PFSK-1 (cell line): ENCODE results near the gene PLXNC1.

ENCODE experiments used
- FOXP2 ChIP-seq: optimal IDR thresholded peaks from 2 replicates; pipeline ENCODE3; 2011; ENCODE audit warnings: borderline replicate concordance, control low read depth, inconsistent platforms; ENCODE audit not compliant: insufficient read depth; ENCODE audit errors: extremely low read length, extremely low read depth
- POLR2AphosphoS5 ChIP-seq: IDR thresholded peaks from 2 replicates; pipeline ENCODE4 v1.6.1; 2012; ENCODE audit warnings: low read depth, mild to moderate bottlenecking, control low read depth, low read length, moderate library complexity
- REST ChIP-seq, 2 experiments: IDR thresholded peaks; 2 replicates each; pipeline versions ENCODE4 v1.6.1 to v1.8.0; 2011 to 2012; ENCODE audit warnings: low read depth in 2 of 2, low read length in 2 of 2, control low read depth in 1 of 2, inconsistent platforms in 1 of 2, mild to moderate bottlenecking in 1 of 2, moderate library complexity in 1 of 2; ENCODE audit not compliant: insufficient read depth in 1 of 2
- SIN3A ChIP-seq: IDR thresholded peaks from 2 replicates; pipeline ENCODE4 v1.6.1; 2012; ENCODE audit warnings: mild to moderate bottlenecking, low read length, moderate library complexity, borderline replicate concordance; ENCODE audit not compliant: insufficient read depth
- TAF1 ChIP-seq: IDR thresholded peaks from 2 replicates; pipeline ENCODE4 v1.6.1; 2012; ENCODE audit warnings: low read length, control low read depth, borderline replicate concordance; ENCODE audit not compliant: insufficient read depth

The PLXNC1 gene

DNA sequence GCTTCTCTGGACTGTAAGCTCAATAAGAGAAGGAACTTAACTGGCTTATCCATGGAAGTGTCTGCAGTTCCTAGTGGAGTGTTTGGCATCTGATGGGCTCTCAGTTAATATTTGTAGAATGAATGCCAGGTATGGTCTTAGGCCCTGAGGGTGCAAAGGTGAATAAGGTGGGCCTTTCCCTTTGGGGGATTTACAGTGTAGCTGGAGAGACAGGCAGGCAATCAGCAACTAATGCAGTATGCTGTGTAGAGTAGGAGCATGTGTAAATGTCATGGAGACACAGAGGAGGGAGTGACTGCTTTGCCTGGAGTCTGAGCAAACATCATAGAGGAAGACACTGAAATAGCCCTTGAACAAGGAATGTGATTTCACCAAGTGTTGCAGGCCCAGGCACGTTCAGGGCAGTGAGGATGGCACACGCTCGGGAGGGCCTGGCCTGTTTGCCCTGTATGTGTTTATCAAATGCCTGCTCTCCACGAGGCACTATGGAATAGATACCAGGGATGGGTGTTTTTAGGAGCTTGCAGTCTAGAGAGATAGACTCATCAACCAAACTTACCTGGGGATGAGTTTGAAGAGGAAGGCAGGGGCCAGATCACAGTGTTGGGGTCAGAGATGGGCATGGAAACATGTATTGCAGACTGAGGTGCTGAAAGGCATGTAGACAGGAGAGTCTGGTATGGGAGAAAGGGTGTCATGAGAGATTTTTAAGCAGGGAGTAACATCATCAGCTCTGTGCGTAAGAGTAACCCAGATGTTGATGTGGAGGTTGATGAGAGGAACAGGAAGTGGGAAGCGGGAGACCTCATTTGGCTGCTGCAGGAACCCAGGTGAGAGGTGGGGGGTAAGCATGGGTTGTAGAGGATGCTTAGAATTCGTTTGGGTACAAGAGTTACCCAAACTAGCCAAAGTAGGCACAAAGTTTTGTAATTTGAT lies 54.1 kb downstream of the PLXNC1 start:
- no peak for TF ChIP-seq FOXP2

DNA sequence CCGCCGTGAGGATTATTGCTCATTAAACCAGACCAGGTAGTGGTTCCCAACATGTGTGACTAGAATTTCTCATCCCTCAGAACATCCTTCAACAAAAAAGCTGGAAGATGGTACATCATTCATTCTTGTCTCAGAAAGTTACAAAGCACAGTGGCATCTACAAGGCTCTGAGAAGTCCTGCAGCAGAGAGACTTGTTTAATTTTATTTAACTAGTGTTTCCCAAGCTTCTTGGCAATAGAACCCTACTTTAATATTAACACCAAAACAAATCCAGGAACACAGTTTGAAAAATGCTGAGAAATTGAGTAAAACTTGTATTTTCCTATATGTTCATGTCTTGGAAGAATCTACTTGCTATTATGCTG lies 54.8 kb downstream of the PLXNC1 start:
- TF ChIP-seq REST (IDR thresholded peaks at IDR 0.05; ENCODE audit: insufficient read depth in 1 of 2, low read depth in 2 of 2, low read length in 2 of 2) (no peak), FOXP2 (no peak), SIN3A (no peak), TAF1 (no peak), POLR2AphosphoS5 (no peak)

- TF ChIP-seq REST (IDR thresholded peaks at IDR 0.05; ENCODE audit: insufficient read depth in 1 of 2, low read depth in 2 of 2, low read length in 2 of 2) (no peak), SIN3A (no peak), POLR2AphosphoS5 (no peak), TAF1 (no peak), FOXP2 (no peak)
Observed at GRCh38 chr12:94203796-94204195, 55.4 kb downstream of the PLXNC1 start.

GRCh38 chr12:94204499-94205247 lies 56.3 kb downstream of the PLXNC1 start:
- TF ChIP-seq SIN3A = no peak
- no peak for TF ChIP-seq REST (IDR thresholded peaks at IDR 0.05; ENCODE audit: insufficient read depth in 1 of 2, low read depth in 2 of 2, low read length in 2 of 2)
- TF ChIP-seq TAF1 = no peak
- TF ChIP-seq POLR2AphosphoS5 = no peak
- TF ChIP-seq FOXP2 = no peak

DNA sequence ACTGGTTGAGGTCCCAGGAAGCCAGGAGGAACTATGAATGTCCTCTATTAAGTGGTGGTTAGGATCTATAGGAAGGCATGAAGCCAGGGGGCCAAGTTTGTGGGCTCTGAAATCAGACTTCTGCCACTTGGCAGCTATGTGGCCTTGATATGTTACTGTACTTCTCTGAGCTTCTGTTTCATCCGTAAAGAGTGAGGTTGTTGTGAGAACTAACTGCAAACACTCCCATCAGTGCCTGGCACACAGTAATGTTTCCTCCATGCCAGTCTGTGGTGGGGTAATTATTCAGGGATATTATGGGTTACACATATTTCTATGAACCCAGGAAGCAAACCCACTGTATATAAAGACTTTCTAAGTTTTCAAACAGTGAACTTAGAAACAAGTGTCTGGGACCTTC lies 57.4 kb downstream of the PLXNC1 start:
- no peak for TF ChIP-seq SIN3A
- no peak for TF ChIP-seq TAF1
- TF ChIP-seq REST (IDR thresholded peaks at IDR 0.05; ENCODE audit: insufficient read depth in 1 of 2, low read depth in 2 of 2, low read length in 2 of 2) = no peak
- TF ChIP-seq POLR2AphosphoS5 = no peak
- TF ChIP-seq FOXP2 = no peak
